ENCODE results near the gene ZFP92.

- TF ChIP-seq GATA2 (IDR thresholded peaks at IDR 0.05; ENCODE audit: low read depth, low read length): no peak
- no peak for TF ChIP-seq GATA3 (IDR thresholded peaks at IDR 0.05; ENCODE audit: low read depth, low read length)
These were observed 46.0 kb downstream of the ZFP92 start for GRCh38 chrX:153457136-153457825.

Data from SH-SY5Y (cell line).